IMR-90 (cell line): ENCODE data around the gene SLC35E3. TPM values are rescaled to one million over a fixed set of nuclear protein-coding genes. Genes with fewer than 3 reads are reported as not detected.

Source experiments
- ATAC-seq: fragments of 200-7000 bp; cut with Tn5 transposase; 2 replicates; pipeline ENCODE4 v1.9.1; 2020; ENCODE audit warnings: low read depth, mild to moderate bottlenecking, moderate library complexity
- BruUV-seq: library from RNA; stranded (reverse); fragments of 400-500 nt; replicated peaks from 2 replicates; lab custom pipeline; 2021; lab: Mats Ljungman, UMichigan
- CTCF ChIA-PET: fragments of 300-600 bp; formaldehyde crosslinking; extraction: SDS; loops from one replicate; lab custom pipeline; 2021; ENCODE audit warnings: antibody characterized with exemption; lab: Yijun Ruan, JAX
- POLR2A ChIA-PET: fragments of 300-600 bp; sonication (Branson Sonifier 250); formaldehyde crosslinking; loops from one replicate; lab custom pipeline; 2022; ENCODE audit warnings: antibody characterized with exemption; ENCODE audit not compliant: unreplicated experiment; lab: Charles Lee
- DNase-seq: peaks from one replicate; pipeline ENCODE4 v3.0.0; 2013
- H2AFZ ChIP-seq: replicated peaks from 2 replicates; pipeline ENCODE3; 2013; ENCODE audit warnings: low read length, mild to moderate bottlenecking; ENCODE audit not compliant: poor library complexity
- H2AK5ac ChIP-seq: 2 replicates; pipeline ENCODE4 v1.6.1; 2013; ENCODE audit warnings: low read depth, low read length, inconsistent platforms
- H2AK9ac ChIP-seq: replicated peaks from 2 replicates; pipeline ENCODE3; 2013; ENCODE audit warnings: mild to moderate bottlenecking, low read depth, low read length, moderate library complexity; ENCODE audit not compliant: poor library complexity
- H2BK120ac ChIP-seq: 2 replicates; pipeline ENCODE4 v1.6.1; 2013; ENCODE audit warnings: low read depth, low read length, inconsistent platforms
- H2BK15ac ChIP-seq: 3 replicates; pipeline ENCODE4 v1.6.1; 2013; ENCODE audit warnings: low read depth, low read length, inconsistent platforms
- H2BK20ac ChIP-seq: 2 replicates; pipeline ENCODE4 v1.6.1; 2013; ENCODE audit warnings: low read depth, mild to moderate bottlenecking, inconsistent platforms, low read length, moderate library complexity
- H2BK5ac ChIP-seq: 2 replicates; pipeline ENCODE4 v1.6.1; 2013; ENCODE audit warnings: mild to moderate bottlenecking, low read depth, low read length, inconsistent platforms; ENCODE audit not compliant: poor library complexity, severe bottlenecking
- H3K14ac ChIP-seq: replicated peaks from 2 replicates; pipeline ENCODE4 v1.6.1; 2013; ENCODE audit warnings: low read depth, low read length, inconsistent platforms
- H3K18ac ChIP-seq: 2 replicates; pipeline ENCODE4 v1.6.1; 2013; ENCODE audit warnings: low read depth, low read length, control low read depth
- H3K23ac ChIP-seq: 2 replicates; pipeline ENCODE4 v1.6.1; 2013; ENCODE audit warnings: low read depth, low read length, inconsistent platforms
- H3K27ac ChIP-seq: 2 replicates; pipeline ENCODE4 v1.5.1; 2013; ENCODE audit warnings: mild to moderate bottlenecking, control low read depth, low read length; ENCODE audit not compliant: insufficient read depth
- H3K27me3 ChIP-seq: 2 replicates; pipeline ENCODE4 v1.6.1; 2013; ENCODE audit warnings: low read length; ENCODE audit not compliant: control insufficient read depth, insufficient read depth
- H3K36me3 ChIP-seq: 2 replicates; pipeline ENCODE4 v1.6.1; 2013; ENCODE audit warnings: low read length, mixed read lengths; ENCODE audit not compliant: control insufficient read depth, insufficient read depth
- H3K4ac ChIP-seq: 2 replicates; pipeline ENCODE4 v1.6.1; 2013; ENCODE audit warnings: low read depth, low read length, inconsistent platforms
- H3K4me1 ChIP-seq: 2 replicates; pipeline ENCODE4 v1.6.1; 2013; ENCODE audit warnings: low read length, mixed read lengths; ENCODE audit not compliant: control insufficient read depth, insufficient read depth
- H3K4me2 ChIP-seq: 2 replicates; pipeline ENCODE4 v1.6.1; 2013; ENCODE audit warnings: low read depth, mild to moderate bottlenecking, control low read depth, low read length, moderate library complexity
- H3K4me3 ChIP-seq: 2 replicates; pipeline ENCODE4 v1.5.1; 2013; ENCODE audit warnings: low read depth, mild to moderate bottlenecking, control low read depth, low read length, moderate library complexity; ENCODE audit not compliant: insufficient read depth
- H3K56ac ChIP-seq: 2 replicates; pipeline ENCODE4 v1.6.1; 2013; ENCODE audit warnings: low read length, inconsistent platforms; ENCODE audit not compliant: insufficient read depth; ENCODE audit errors: extremely low read depth
- H3K79me1 ChIP-seq, 2 experiments: 2 replicates each; pipeline ENCODE4 v1.6.1; 2013; ENCODE audit warnings: low read length in 2 of 2, inconsistent platforms in 1 of 2, low read depth in 1 of 2
- H3K9ac ChIP-seq: 2 replicates; pipeline ENCODE4 v1.6.1; 2013; ENCODE audit warnings: low read depth, low read length, control low read depth
- H3K9me1 ChIP-seq: 2 replicates; pipeline ENCODE4 v1.6.1; 2013; ENCODE audit warnings: low read length, inconsistent platforms; ENCODE audit not compliant: insufficient read depth
- H3K9me3 ChIP-seq: 2 replicates; pipeline ENCODE4 v1.6.1; 2013; ENCODE audit warnings: low read length; ENCODE audit not compliant: control insufficient read depth, insufficient read depth
- H4K20me1 ChIP-seq: 2 replicates; pipeline ENCODE4 v1.6.1; 2013; ENCODE audit warnings: low read length, inconsistent platforms; ENCODE audit not compliant: insufficient read depth
- H4K5ac ChIP-seq: 2 replicates; pipeline ENCODE4 v1.6.1; 2013; ENCODE audit warnings: mild to moderate bottlenecking, low read depth, low read length, control low read depth
- H4K8ac ChIP-seq, 2 experiments: 2 replicates each; pipeline ENCODE4 v1.6.1; 2013; ENCODE audit warnings: low read depth in 2 of 2, low read length in 2 of 2, control low read depth in 1 of 2, inconsistent platforms in 1 of 2
- H4K91ac ChIP-seq: 2 replicates; pipeline ENCODE4 v1.6.1; 2013; ENCODE audit warnings: low read depth, low read length, inconsistent platforms; ENCODE audit not compliant: insufficient read depth
- CHD1 ChIP-seq: IDR thresholded peaks from 2 replicates; pipeline ENCODE4 v1.6.1; 2012; ENCODE audit warnings: low read depth, low read length, improper control_type of control experiment
- CTCF ChIP-seq: conservative IDR thresholded peaks from 2 replicates; pipeline ENCODE4 v1.5.1; 2012; ENCODE audit warnings: mild to moderate bottlenecking, low read depth, low read length, improper control_type of control experiment
- FOS ChIP-seq: fragments of 150-350 bp; IDR thresholded peaks from 2 replicates; pipeline ENCODE4 v1.6.1; 2016; ENCODE audit warnings: low read depth, low read length
- MAFK ChIP-seq: IDR thresholded peaks from 2 replicates; pipeline ENCODE4 v1.6.1; 2012; ENCODE audit warnings: low read depth, low read length, improper control_type of control experiment
- MXI1 ChIP-seq: IDR thresholded peaks from 2 replicates; pipeline ENCODE4 v1.6.1; 2012; ENCODE audit warnings: low read depth, mild to moderate bottlenecking, low read length, moderate library complexity, borderline replicate concordance
- NFE2L2 ChIP-seq: fragments of 150-350 bp; IDR thresholded peaks from 2 replicates; pipeline ENCODE4 v1.6.1; 2016; ENCODE audit warnings: low read depth, mild to moderate bottlenecking, low read length
- RCOR1 ChIP-seq: IDR thresholded peaks from 2 replicates; pipeline ENCODE4 v1.6.1; 2012; ENCODE audit warnings: mild to moderate bottlenecking, low read length, improper control_type of control experiment; ENCODE audit not compliant: insufficient replicate concordance
- RFX5 ChIP-seq: IDR thresholded peaks from 2 replicates; pipeline ENCODE4 v1.8.0; 2012; ENCODE audit warnings: low read depth, mild to moderate bottlenecking, low read length, moderate library complexity
- SMC3 ChIP-seq: fragments of 150-350 bp; IDR thresholded peaks from 2 replicates; pipeline ENCODE4 v1.6.1; 2016; ENCODE audit warnings: low read depth, mild to moderate bottlenecking, antibody characterized with exemption, low read length, moderate library complexity
- USF2 ChIP-seq: fragments of 150-350 bp; IDR thresholded peaks from 2 replicates; pipeline ENCODE4 v1.6.1; 2017; ENCODE audit warnings: mild to moderate bottlenecking, antibody characterized with exemption, low read length, low read depth
- WGBS, 2 experiments: methylation state at CpG; one replicate each; pipeline versions ENCODE4 v1.1.5 to v1.1.7; 2013; ENCODE audit warnings: missing lambda C conversion rate in 2 of 2; ENCODE audit not compliant: insufficient read length in 1 of 2; ENCODE audit errors: extremely low coverage in 2 of 2; 5-methylcytosine and 5-hydroxymethylcytosine counted together
- dilution Hi-C: fragments of 300-500 bp; cut with HindIII; formaldehyde crosslinking; loops from one replicate; pipeline ENCODE4 v1.14.3; 2018; ENCODE audit warnings: low sequenced_read_pairs; ENCODE audit not compliant: unreplicated experiment
- in situ Hi-C: fragments of 300-500 bp; cut with MboI; formaldehyde crosslinking; loops from 3 replicates; pipeline ENCODE4 v1.14.3; 2019; ENCODE audit warnings: low sequenced_read_pairs, inconsistent platforms, mixed read lengths
- intact Hi-C: fragments of 100-400 bp; cut with micrococcal nuclease; formaldehyde crosslinking; loops from 2 replicates; pipeline ENCODE4 v1.10.0; 2022
- polyA plus RNA-seq, 3 experiments: library from polyadenylated mRNA; depleted of rRNA; stranded (reverse); fragments of >200 nt; gene quantifications; 2 replicates each; pipeline ENCODE4 v1.2.3, GENCODE V29; 2012; ENCODE audit warnings: low replicate concordance in 1 of 3
- total RNA-seq: library from RNA; depleted of rRNA; stranded (reverse); fragments of >200 nt; gene quantifications from 2 replicates; pipeline ENCODE4 v1.2.3, GENCODE V29; 2012
- TF ChIP-seq, protein P1 (sequence below): fragments of 150-350 bp; IDR thresholded peaks from 2 replicates; pipeline ENCODE4 v1.6.1; 2016; ENCODE audit warnings: low read depth, mild to moderate bottlenecking, low read length, moderate library complexity, borderline replicate concordance

Gene SLC35E3
- total and polyA plus RNA-seq, 2 of the 4 experiments (the other 2 are of a cell fraction): 3.6 to 5.1 TPM

GRCh38 chr12:68739891-68740290, 6.1 kb upstream of the SLC35E3 start:
- Histone ChIP-seq H3K4me1 (no peaks in the 10 kb centered on the region), H3K18ac (no peak overlapping the region), H3K27me3 (no peaks in the 10 kb centered on the region), H3K9me1 (no peaks in the 10 kb centered on the region), H2AK5ac (no peak overlapping the region), H3K9ac (no peak overlapping the region), H3K27ac (no peak overlapping the region), H3K36me3 (peaks cover 12% of the 10 kb centered on the region), H3K23ac (no peak overlapping the region), H4K5ac (no peak overlapping the region), H3K4me3 (no peak overlapping the region), H4K20me1 (no peaks in the 10 kb centered on the region), H3K4me2 (no peak overlapping the region), H3K79me1 (no peaks in the 10 kb centered on the region), H3K14ac (no peak overlapping the region), H4K91ac (no peak overlapping the region), H2BK15ac (no peak overlapping the region), H2BK20ac (no peak overlapping the region), H2BK5ac (no peak overlapping the region), H3K9me3 (no peaks in the 10 kb centered on the region), H2AFZ (no peak overlapping the region), H3K4ac (no peak overlapping the region), H2BK120ac (no peak overlapping the region), H4K8ac (no peak overlapping the region), H3K56ac (no peak overlapping the region), H2AK9ac (no peak overlapping the region)
- intact Hi-C loops (no loop called here), dilution Hi-C loops (no loop called here), in situ Hi-C loops (no loop called here)
- POLR2A ChIA-PET: no interaction called here
- WGBS, 2 experiments: 100% methylated on average over 1 of the region's 6 CpGs; no CpG with 5 or more reads in 1 of the 2 experiments
- TF ChIP-seq SMC3 (no peak), CHD1 (no peak), RCOR1 (no peak), USF2 (no peak), RFX5 (no peak), MAFK (no peak), NFE2L2 (no peak), FOS (no peak), CTCF (no peak), MXI1 (no peak)
- TF ChIP-seq, protein P1, sequence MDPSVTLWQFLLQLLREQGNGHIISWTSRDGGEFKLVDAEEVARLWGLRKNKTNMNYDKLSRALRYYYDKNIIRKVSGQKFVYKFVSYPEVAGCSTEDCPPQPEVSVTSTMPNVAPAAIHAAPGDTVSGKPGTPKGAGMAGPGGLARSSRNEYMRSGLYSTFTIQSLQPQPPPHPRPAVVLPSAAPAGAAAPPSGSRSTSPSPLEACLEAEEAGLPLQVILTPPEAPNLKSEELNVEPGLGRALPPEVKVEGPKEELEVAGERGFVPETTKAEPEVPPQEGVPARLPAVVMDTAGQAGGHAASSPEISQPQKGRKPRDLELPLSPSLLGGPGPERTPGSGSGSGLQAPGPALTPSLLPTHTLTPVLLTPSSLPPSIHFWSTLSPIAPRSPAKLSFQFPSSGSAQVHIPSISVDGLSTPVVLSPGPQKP: no peak
- DNase-seq (no peak), ATAC-seq (no peak)
- CTCF ChIA-PET: interaction anchor here (0.5 kb wide), 1 partner anchor 517 kb away, joined by 3 read pairs; no protein-coding TSS in a partner anchor
- BruUV-seq: no TSS peak
